MM.1S (cell line): Measurements from ENCODE around the gene CACNA1C.

Source experiments
- EZH2 ChIP-seq: fragments of 300-600 bp; sonication (generic); optimal IDR thresholded peaks from 2 replicates; pipeline ENCODE3; 2017; ENCODE audit warnings: low read depth, mild to moderate bottlenecking, antibody characterized with exemption, low read length, mixed read lengths
- EZH2phosphoT487 ChIP-seq: fragments of 300-600 bp; sonication (generic); IDR thresholded peaks from 2 replicates; pipeline ENCODE4 v1.6.1; 2018; ENCODE audit warnings: antibody characterized with exemption, low read length
- TF ChIP-seq, protein P1 (sequence below): fragments of 300-600 bp; sonication (generic); IDR thresholded peaks from 2 replicates; pipeline ENCODE4 v1.5.1; 2016; ENCODE audit warnings: antibody characterized with exemption, low read length, mixed read lengths

DNA sequence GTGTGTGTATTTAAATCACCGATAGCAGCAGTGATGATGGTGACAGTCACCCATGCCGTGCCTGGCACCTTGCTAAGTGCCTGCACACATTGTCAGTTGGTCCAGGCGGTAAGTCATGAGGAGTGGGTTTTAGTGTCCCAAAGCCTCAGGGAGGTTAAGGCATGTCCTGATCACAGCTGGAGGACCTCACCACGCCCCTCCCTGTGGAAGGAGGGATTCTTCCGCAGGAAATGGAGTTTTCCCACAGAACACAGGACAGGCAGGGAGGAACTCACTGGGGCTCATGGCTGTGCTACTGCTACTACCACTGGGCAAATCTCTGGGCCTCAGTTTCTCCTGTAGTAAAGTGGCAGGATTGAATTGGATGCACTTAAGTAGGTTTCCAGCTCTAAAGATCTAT lies 142.3 kb downstream of the CACNA1C start:
- TF ChIP-seq, protein P1, sequence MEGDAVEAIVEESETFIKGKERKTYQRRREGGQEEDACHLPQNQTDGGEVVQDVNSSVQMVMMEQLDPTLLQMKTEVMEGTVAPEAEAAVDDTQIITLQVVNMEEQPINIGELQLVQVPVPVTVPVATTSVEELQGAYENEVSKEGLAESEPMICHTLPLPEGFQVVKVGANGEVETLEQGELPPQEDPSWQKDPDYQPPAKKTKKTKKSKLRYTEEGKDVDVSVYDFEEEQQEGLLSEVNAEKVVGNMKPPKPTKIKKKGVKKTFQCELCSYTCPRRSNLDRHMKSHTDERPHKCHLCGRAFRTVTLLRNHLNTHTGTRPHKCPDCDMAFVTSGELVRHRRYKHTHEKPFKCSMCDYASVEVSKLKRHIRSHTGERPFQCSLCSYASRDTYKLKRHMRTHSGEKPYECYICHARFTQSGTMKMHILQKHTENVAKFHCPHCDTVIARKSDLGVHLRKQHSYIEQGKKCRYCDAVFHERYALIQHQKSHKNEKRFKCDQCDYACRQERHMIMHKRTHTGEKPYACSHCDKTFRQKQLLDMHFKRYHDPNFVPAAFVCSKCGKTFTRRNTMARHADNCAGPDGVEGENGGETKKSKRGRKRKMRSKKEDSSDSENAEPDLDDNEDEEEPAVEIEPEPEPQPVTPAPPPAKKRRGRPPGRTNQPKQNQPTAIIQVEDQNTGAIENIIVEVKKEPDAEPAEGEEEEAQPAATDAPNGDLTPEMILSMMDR: no peak
- no peak for TF ChIP-seq EZH2
- no peak for TF ChIP-seq EZH2phosphoT487
